Measurements from ENCODE around the gene C4B.
A peak's percentile ranks its signal among the peaks of the same experiment; 100 is the strongest.
"Not testable (repeated sequence)": the region's sequence is repeated elsewhere in the genome, so short reads cannot be mapped to it uniquely, and the experiment has no call there.

C4B gene

DNA sequence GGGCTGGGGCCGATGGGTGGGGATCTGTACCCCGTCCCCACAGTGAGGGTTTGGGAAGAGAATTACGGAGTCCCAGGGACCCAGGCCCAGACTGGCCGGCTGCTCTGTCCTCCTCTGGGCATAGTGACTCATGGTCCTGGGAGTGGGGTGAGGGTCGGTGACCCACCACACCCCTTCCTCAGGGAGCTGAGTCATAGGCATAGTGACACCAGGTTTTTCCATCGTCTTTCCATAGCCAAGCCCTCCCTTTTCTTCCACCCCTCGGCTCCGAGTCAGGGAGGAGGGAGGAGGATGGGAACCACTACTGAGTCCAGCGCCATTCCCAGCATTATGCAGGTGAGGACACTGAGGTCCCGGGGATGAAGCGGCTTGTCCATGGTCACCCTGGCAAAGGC is 32.5 kb downstream of the C4B start:
- DNase-seq (ENCODE audit: insufficient read length, low spot score) (no peak), FAIRE-seq (no peak)
- TF ChIP-seq POLR2AphosphoS5 (IDR thresholded peaks at IDR 0.05; ENCODE audit: low read depth, low read length) (no peak), SPI1 (IDR thresholded peaks at IDR 0.05; ENCODE audit: low read depth, low read length) (no peak), POLR2A (IDR thresholded peaks at IDR 0.05; ENCODE audit: low read depth, low read length) (no peak), PAX5 (IDR thresholded peaks at IDR 0.05; ENCODE audit: insufficient read depth, low read length, severe bottlenecking) (no peak), POU2F2 (IDR thresholded peaks at IDR 0.05; ENCODE audit: low read depth, low read length) (no peak), TAF1 (IDR thresholded peaks at IDR 0.05; ENCODE audit: low read depth, low read length) (no peak)

DNA sequence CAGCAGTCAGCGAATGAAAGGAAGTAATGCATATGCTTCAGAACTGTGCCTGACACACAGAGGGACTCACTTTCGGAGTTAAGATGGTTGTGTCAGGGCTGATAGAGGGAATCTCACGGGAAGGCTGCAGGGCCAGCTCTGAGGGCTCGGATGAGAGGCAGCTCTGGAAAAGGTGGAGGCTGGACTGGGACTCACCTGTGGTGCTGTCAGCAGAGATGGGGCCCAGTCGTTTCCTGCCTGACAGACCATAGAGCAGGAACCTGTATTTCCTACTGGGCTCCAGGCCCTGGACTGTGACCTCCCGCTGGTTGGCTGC is 32.9 kb downstream of the C4B start:
- FAIRE-seq (no peak), DNase-seq (ENCODE audit: insufficient read length, low spot score) (no peak)
- TF ChIP-seq PAX5 (IDR thresholded peaks at IDR 0.05; ENCODE audit: insufficient read depth, low read length, severe bottlenecking) (no peak), SPI1 (IDR thresholded peaks at IDR 0.05; ENCODE audit: low read depth, low read length) (no peak), POLR2A (IDR thresholded peaks at IDR 0.05; ENCODE audit: low read depth, low read length) (no peak), POLR2AphosphoS5 (IDR thresholded peaks at IDR 0.05; ENCODE audit: low read depth, low read length) (no peak), TAF1 (IDR thresholded peaks at IDR 0.05; ENCODE audit: low read depth, low read length) (no peak), POU2F2 (IDR thresholded peaks at IDR 0.05; ENCODE audit: low read depth, low read length) (no peak)

DNA sequence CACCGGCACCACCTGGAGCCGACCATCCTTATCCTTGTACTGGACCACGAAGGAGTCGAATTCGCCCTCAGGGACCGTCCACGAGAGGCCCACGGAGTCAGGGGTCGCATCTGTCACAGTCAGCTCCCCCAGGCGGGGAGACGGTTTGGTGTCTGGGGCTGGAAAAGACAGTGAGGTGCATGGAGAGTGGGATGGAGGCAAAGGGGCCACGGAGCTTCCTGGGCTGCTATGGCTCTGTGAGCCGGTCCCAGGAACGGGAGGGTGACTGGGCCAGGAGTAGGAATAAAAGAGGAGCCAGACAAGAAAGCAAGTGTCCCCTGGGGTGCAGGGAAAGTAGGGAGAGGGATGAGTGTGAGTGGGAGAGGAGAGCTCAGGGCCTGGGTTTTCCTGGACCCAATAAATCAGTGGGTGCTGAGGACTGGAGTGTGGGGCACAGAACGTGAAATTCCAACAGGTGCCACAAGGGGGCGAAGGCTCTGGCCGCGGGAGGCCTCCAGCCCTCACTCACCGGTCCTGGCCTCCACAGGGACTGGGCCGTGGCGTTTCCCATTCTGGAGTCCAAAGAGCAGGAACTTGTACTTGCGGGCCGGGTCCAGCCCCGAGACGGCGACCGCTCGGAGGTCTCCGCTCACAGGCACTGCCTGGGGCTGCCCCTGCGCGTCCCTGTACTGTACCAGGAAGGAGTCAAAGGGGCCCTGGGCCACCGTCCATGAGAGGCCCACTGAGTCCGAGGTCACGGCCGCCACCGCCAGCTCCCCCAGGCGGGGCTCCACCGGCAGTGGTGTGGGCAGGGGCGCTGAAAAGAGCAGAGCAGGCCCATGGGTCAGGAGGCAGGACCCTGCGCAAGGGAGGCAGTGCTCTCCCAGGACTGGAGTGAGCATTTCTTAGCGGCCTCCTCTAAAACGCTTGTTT is 33.5 kb downstream of the C4B start:
- FAIRE-seq (peak; percentile 66), DNase-seq (ENCODE audit: insufficient read length, low spot score) (peak; percentile 74)
- TF ChIP-seq POU2F2 (IDR thresholded peaks at IDR 0.05; ENCODE audit: low read depth, low read length) (no peak), SPI1 (IDR thresholded peaks at IDR 0.05; ENCODE audit: low read depth, low read length) (no peak), TAF1 (IDR thresholded peaks at IDR 0.05; ENCODE audit: low read depth, low read length) (no peak), PAX5 (IDR thresholded peaks at IDR 0.05; ENCODE audit: insufficient read depth, low read length, severe bottlenecking) (no peak), POLR2A (IDR thresholded peaks at IDR 0.05; ENCODE audit: low read depth, low read length) (no peak), POLR2AphosphoS5 (IDR thresholded peaks at IDR 0.05; ENCODE audit: low read depth, low read length) (no peak)

DNA sequence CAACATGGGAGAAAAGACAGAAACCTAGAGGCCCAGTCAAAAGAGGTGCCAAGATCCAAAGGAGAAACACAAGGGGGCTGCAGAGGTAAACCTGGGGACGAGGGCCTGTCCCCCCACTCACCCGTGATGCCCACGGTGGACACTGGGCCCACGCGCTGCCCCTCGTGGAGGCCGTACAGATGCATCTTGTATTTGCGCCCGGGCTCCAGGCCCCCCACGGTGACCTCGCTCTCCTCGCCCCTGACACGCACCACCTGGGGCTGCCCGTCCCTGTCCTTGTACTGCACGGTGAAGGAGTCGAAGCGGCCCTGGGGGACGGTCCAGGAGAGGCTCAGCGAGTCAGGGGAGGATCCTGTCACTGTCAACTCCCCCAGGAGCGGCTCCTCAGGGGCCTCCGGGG is 34.6 kb downstream of the C4B start:
- not testable (repeated sequence) for DNase-seq (ENCODE audit: insufficient read length, low spot score); FAIRE-seq

DNA sequence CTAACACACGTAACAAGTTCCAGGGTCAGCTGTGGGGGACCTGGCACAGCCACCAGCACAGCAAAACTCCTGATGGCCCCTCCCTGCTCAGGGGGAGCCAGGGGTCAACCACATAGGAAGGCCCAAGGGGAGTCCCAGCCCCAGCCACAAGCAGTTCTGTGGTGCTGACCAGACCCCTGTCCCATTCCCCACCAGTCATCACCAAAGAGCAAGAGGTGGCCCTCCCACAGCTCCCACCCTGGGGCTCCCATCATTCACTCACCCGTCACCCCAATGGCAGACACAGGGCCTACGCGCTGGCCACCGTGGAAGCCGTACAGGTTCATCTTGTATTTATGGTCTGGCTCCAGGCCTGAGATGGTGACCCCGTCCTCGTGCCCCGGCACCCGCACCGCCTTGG is 35.1 kb downstream of the C4B start:
- not testable (repeated sequence) for FAIRE-seq; DNase-seq (ENCODE audit: insufficient read length, low spot score)

DNA sequence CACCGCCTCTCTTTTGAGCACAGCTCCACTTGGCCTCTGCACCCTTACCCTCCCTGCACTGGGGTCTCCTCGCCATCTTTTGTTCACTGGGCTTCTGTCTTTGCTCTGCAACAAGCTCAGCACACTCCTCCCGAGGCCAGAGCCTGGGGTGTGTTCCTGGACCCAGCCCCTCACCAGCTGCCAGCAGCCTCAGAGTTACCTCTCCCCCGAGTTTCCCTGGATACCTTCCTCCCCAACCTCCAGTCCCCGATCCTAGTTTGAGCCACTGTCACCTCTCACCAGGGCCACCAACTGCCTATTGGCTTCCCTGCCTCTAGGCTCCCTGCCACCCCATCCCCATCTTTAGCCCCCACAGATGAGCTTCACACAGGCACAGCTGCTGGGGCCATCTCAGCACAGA is 36.0 kb downstream of the C4B start:
- no peak for DNase-seq (ENCODE audit: insufficient read length, low spot score)
- TF ChIP-seq TAF1 (IDR thresholded peaks at IDR 0.05; ENCODE audit: low read depth, low read length) = no peak
- no peak for TF ChIP-seq POLR2AphosphoS5 (IDR thresholded peaks at IDR 0.05; ENCODE audit: low read depth, low read length)
- TF ChIP-seq POU2F2 (IDR thresholded peaks at IDR 0.05; ENCODE audit: low read depth, low read length) = no peak
- TF ChIP-seq SPI1 (IDR thresholded peaks at IDR 0.05; ENCODE audit: low read depth, low read length) = no peak
- no peak for TF ChIP-seq PAX5 (IDR thresholded peaks at IDR 0.05; ENCODE audit: insufficient read depth, low read length, severe bottlenecking)
- TF ChIP-seq POLR2A (IDR thresholded peaks at IDR 0.05; ENCODE audit: low read depth, low read length) = no peak
- FAIRE-seq = no peak

DNA sequence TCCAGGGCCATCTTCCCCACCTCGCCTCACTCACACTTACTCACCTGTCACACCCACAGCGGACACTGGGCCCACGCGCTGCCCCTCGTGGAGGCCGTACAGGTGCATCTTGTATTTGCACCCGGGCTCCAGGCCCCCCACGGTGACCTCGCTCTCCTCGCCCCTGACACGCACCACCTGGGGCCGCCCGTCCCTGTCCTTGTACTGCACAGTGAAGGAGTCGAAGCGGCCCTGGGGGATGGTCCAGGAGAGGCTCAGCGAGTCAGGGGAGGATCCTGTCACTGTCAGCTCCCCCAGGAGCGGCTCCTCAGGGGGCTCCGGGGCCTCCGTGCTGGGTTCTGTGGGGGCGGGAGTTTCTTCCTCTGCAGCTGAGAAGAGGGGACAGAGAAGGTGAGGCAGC is 38.0 kb downstream of the C4B start:
- not testable (repeated sequence) for DNase-seq (ENCODE audit: insufficient read length, low spot score); FAIRE-seq

DNA sequence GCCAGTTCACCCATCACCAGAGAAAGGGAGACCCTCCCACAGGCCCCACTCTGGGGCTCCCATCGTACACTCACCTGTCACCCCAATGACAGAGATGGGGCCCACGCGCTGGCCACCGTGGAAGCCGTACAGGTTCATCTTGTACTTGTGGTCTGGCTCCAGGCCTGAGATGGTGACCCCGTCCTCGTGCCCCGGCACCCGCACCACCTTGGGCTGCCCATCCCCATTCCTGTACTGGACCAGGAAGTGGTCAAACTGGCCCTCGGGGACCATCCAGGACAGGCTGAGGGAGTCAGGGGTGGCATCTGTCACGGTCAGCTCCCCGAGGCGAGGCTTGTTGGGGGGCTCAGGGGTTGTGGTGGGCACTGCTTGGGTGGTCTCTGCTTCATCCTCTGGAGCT is 38.7 kb downstream of the C4B start:
- FAIRE-seq = not testable (repeated sequence)

DNA sequence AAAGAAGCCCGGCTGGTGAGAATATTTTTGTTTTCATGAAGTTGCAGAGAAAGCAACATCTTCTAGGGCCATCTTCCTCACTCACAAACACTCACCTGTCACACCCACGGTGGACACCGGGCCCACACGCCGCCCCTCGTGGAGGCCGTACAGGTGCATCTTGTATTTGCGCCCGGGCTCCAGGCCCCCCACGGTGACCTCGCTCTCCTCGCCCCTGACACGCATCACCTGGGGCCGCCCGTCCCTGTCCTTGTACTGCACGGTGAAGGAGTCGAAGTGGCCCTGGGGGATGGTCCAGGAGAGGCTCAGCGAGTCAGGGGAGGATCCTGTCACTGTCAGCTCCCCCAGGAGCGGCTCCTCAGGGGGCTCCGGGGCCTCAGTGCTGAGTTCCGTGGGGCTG is 41.2 kb downstream of the C4B start:
- not testable (repeated sequence) for FAIRE-seq; DNase-seq (ENCODE audit: insufficient read length, low spot score)

More for the DNA sequence above, 38.7 kb downstream of the C4B start:
- not testable (repeated sequence) for DNase-seq (ENCODE audit: insufficient read length, low spot score)

DNA sequence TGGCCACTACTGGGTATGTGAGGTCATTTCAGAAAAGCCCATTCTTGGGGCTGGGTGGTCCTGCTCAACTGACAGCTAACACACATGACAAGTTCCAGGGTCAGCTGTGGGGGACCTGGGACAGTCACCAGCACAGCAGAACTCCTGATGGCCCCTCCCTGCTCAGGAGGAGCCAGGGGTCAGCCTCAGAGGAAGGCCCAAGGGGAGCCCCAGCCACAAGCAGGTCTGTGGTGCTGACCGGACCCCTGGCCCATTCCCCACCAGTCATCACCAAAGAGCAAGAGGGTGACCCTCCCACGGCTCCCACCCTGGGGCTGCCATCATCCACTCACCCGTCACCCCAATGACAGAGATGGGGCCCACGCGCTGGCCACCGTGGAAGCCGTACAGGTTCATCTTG is 41.7 kb downstream of the C4B start:
- no peak for DNase-seq (ENCODE audit: insufficient read length, low spot score)
- TF ChIP-seq POLR2AphosphoS5 (IDR thresholded peaks at IDR 0.05; ENCODE audit: low read depth, low read length) (no peak), POU2F2 (IDR thresholded peaks at IDR 0.05; ENCODE audit: low read depth, low read length) (no peak), TAF1 (IDR thresholded peaks at IDR 0.05; ENCODE audit: low read depth, low read length) (no peak), SPI1 (IDR thresholded peaks at IDR 0.05; ENCODE audit: low read depth, low read length) (no peak), POLR2A (IDR thresholded peaks at IDR 0.05; ENCODE audit: low read depth, low read length) (no peak), PAX5 (IDR thresholded peaks at IDR 0.05; ENCODE audit: insufficient read depth, low read length, severe bottlenecking) (no peak)
- no peak for FAIRE-seq

DNA sequence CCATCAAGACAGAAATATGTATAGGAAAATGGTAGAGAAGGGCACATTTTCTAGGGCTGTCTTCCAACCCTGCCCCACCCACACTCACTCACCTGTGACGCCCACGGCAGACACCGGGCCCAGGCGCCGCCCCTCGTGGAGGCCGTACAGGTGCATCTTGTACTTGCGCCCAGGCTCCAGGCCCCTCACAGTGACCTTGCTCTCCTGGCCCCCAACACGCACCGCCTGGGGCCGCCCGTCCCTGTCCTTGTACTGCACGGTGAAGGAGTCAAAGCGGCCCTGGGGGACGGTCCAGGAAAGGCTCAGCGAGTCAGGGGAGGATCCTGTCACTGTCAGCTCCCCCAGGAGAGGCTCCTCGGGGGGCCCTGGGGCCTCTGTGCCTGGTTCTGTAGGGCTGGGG is 43.4 kb downstream of the C4B start:
- DNase-seq (ENCODE audit: insufficient read length, low spot score) (no peak), FAIRE-seq (no peak)
- TF ChIP-seq POLR2A (IDR thresholded peaks at IDR 0.05; ENCODE audit: low read depth, low read length) (no peak), POU2F2 (IDR thresholded peaks at IDR 0.05; ENCODE audit: low read depth, low read length) (no peak), POLR2AphosphoS5 (IDR thresholded peaks at IDR 0.05; ENCODE audit: low read depth, low read length) (no peak), SPI1 (IDR thresholded peaks at IDR 0.05; ENCODE audit: low read depth, low read length) (no peak), TAF1 (IDR thresholded peaks at IDR 0.05; ENCODE audit: low read depth, low read length) (no peak), PAX5 (IDR thresholded peaks at IDR 0.05; ENCODE audit: insufficient read depth, low read length, severe bottlenecking) (no peak)
